Measurements from ENCODE around the gene TYK2. TPM values are rescaled to one million over a fixed set of nuclear protein-coding genes. Genes with fewer than 3 reads are reported as not detected.

TYK2 gene
- total RNA-seq, 1 donor from 2014 or later: 356 TPM

GRCh38 chr19:10316229-10317044 is 63.9 kb downstream of the TYK2 start:
- ChIA-PET CTCF (no interaction called here), POLR2A (interaction anchor here (1.7 kb wide), 2 partner anchors 16 to 45 kb away, joined by 4 to 10 read pairs; partner anchors contain the start of gene RAVER1)
- ATAC-seq (ENCODE audit: low read depth): no peak
- no peaks in the 10 kb centered on the region for H3K9me3 Mint-ChIP-seq
- H3K36me3 Mint-ChIP-seq (ENCODE audit: low read depth): peaks cover 51% of the 10 kb centered on the region
- no peaks in the 10 kb centered on the region for H3K27me3 Mint-ChIP-seq
- peak overlapping the region; percentile 71 for H3K27ac Mint-ChIP-seq
- H3K4me3 Mint-ChIP-seq: peak overlapping the region; percentile 87
- DNase-seq: no peak
- no peak for TF ChIP-seq CTCF (IDR thresholded peaks at IDR 0.05)
- peaks cover 15% of the 10 kb centered on the region for H3K4me1 Mint-ChIP-seq
- intact Hi-C loops (cut with micrococcal nuclease): loop anchor here (1.0 kb wide), 1 partner anchor 45 kb away; the partner anchor contains the start of gene ICAM1

DNA sequence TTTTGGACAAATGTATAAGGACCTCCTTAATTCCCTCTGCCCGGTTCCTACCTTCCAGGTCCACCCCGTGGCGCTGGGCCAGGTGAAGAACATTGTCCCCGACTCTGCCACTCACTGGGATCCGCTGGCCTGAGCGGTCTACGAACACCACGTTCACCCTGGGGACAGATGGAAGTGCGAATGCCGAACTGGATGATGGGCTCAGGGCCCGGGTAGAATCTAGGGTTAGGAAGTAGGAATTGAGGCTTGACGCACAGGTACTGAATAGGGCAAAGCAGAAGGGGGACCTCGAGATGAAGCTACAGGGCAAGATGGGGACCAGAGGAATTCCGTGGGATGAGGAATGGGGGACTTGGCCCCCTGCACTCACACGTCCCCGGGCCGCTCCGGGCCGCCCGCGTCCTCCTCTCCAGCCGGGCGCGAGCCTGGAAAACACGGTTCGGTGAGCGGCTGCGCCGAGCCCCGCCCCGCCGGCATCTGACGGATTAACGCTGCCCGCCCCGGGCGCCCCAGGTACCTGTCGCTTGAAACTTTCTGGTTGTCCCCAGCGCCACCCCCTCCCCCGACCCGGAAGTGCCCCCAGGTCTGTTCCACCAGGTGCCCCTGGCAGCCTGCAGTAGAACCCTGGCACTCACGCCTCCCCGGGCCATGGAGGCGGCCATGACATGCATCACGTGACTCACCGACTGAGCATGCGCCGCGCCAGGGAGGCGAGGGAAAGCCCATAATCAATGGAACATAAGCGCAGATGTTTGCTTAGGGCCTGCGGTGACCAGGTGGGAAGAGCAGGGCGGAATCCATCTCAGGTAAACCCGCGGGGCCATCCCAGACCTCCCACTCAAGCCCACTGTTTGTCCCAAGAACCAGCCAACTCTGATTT is 64.8 kb downstream of the TYK2 start, which contains the start of gene FDX2:
Gene FDX2 (minus strand): TSS at position 681 of the 880 bp plus-strand sequence. CDS start 19 bp downstream, at position 662.
- H3K27ac Mint-ChIP-seq: peak within 1 kb of the TSS; percentile 71
- peak within 1 kb of the TSS; percentile 87 for H3K4me3 Mint-ChIP-seq
- peaks cover 49% of the 10 kb centered on the region for H3K36me3 Mint-ChIP-seq (ENCODE audit: low read depth)
- ChIA-PET POLR2A (interaction anchor here (0.6 to 2.2 kb wide), 4 partner anchors 8 to 102 kb away, joined by 3 to 13 read pairs (median 8); partner anchors contain the start of genes ICAM1 and RAVER1), CTCF (interaction anchor here (0.6 kb wide), 1 partner anchor 113 kb away, joined by 4 read pairs; no protein-coding TSS in a partner anchor)
- no peaks in the 10 kb centered on the region for H3K9me3 Mint-ChIP-seq
- intact Hi-C loops (cut with micrococcal nuclease): loop anchor here (1.0 kb wide), 1 partner anchor 44 kb away; the partner anchor contains the start of gene ICAM1
- H3K27me3 Mint-ChIP-seq: no peaks in the 10 kb centered on the region
- DNase-seq (peak; percentile 85), ATAC-seq (ENCODE audit: low read depth) (peak; percentile 92)
- H3K4me1 Mint-ChIP-seq: peaks cover 15% of the 10 kb centered on the region
- no peak for TF ChIP-seq CTCF (IDR thresholded peaks at IDR 0.05)

- intact Hi-C loops (cut with micrococcal nuclease): no loop called here
- CTCF ChIA-PET: no interaction called here
- Mint-ChIP-seq H3K36me3 (ENCODE audit: low read depth) (peaks cover 12% of the 10 kb centered on the region), H3K4me1 (peaks cover 3% of the 10 kb centered on the region), H3K27ac (no peak within 1 kb of the TSS), H3K4me3 (no peak within 1 kb of the TSS), H3K9me3 (no peaks in the 10 kb centered on the region), H3K27me3 (no peaks in the 10 kb centered on the region)
- POLR2A ChIA-PET: interaction anchor here (0.9 kb wide), 1 partner anchor 39 kb away, joined by 3 read pairs; no protein-coding TSS in a partner anchor
- ATAC-seq (ENCODE audit: low read depth) (no peak), DNase-seq (no peak)
- no peak for TF ChIP-seq CTCF (IDR thresholded peaks at IDR 0.05)
These were observed 70.9 kb downstream of the TYK2 start, which contains the start of gene ZGLP1 for GRCh38 chr19:10309423-10309822. Gene ZGLP1 (minus strand): TSS chr19:10309815.

- Mint-ChIP-seq H3K27ac (no peak overlapping the region), H3K4me1 (peaks cover 2% of the 10 kb centered on the region), H3K4me3 (no peak overlapping the region), H3K27me3 (peaks cover 2% of the 10 kb centered on the region), H3K36me3 (ENCODE audit: low read depth) (peaks cover 7% of the 10 kb centered on the region), H3K9me3 (no peaks in the 10 kb centered on the region)
- ChIA-PET POLR2A (interaction anchor here (0.9 kb wide), 2 partner anchors 15 to 45 kb away, joined by 3 read pairs; no protein-coding TSS in a partner anchor), CTCF (no interaction called here)
- DNase-seq: no peak
- no peak for ATAC-seq (ENCODE audit: low read depth)
- intact Hi-C loops (cut with micrococcal nuclease): no loop called here
- TF ChIP-seq CTCF (IDR thresholded peaks at IDR 0.05): no peak
These were observed 74.0 kb downstream of the TYK2 start for GRCh38 chr19:10306327-10306726.

Data from activated B cell treated with CpG ODN at 0.5 μM for 24 hours (primary cell).